Stimulated activated CD8-positive, alpha-beta memory T cell treated with anti-CD3 and anti-CD28 coated beads, Interleukin-12 subunit alpha, Interleukin-12 subunit beta, amount 100 ng/mL, for 1 hour (primary cell): ENCODE measurements around the gene SLC9A4.
"Not testable (repeated sequence)": the region's sequence is repeated elsewhere in the genome, so short reads cannot be mapped to it uniquely, and the experiment has no call there.

Experiments
- DNase-seq: peaks from one replicate; pipeline ENCODE4 v3.0.0-alpha.2; 2020; ENCODE audit warnings: low read depth

Gene SLC9A4

DNA sequence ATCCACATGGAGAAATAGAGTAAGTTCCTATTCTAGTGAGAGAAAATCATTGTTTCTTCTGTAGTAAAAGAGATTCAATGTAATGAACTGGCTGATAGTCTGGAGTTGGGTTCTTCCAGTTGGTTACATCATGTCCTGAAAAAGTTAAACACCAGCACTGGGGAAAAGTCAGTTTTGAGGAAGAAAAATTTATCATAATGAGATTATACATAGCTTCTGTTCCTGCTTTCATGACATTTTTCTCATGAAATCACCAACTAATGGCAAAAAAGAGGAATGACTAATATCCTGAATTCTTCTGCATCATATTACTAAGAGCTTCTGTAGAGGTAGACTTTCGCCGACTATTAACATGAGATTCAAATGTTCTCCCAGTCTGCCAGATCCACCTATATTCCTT, 77.1 kb downstream of the SLC9A4 start:
- no peak for DNase-seq

DNA sequence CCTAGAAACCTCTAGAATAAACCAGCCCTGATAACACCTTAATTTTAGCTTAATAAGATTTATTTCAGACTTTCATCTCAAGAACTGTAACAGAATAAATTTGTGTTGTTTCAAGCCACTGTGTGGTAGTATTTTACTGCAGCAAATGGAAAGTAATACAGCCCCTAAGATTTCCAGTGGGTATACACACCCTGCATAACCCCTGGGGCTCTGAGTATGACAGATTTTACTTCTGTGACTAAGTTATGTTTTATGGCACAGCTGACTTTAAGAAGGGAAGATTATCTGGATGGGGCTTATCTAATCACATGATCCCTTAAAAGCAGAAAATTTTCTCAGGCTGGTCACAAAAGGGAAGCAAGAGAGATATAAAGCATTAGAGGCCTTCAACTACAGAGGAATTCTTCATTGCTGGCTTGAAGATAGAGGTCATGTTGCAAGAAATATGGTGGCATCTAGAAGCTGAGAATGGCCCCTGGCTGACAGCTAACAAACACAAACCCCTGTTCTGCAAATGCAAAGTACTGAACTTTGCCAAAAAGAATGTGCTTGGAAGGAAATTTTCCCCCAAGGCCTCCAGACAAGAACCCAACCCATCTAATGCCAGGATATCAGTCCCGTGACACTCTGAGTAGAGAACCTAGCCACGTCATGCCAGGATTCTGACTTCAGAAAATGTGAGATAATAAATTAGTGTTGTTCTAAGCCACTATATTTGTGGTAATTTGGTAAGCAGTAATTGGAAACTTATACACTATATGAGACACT, 78.5 kb downstream of the SLC9A4 start:
- no peak for DNase-seq

DNA sequence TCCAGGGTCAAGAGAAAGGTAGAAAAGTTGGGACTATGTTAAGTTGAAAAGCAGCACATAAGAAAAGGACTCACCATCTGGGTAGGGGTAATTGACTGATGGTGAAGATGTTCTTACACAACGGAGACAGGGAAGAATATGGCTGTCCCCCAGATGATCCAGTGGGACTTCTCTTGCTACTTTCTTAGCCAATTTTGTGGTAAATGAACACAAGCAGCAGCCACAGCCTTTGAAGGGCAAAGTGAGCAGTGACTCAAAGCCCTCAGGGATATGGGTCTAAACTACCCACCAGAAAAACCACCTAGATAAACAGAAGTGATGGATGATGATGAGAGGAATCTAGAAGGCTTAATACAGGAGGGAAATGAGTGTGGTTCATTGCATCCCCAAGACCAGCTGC, 80.6 kb downstream of the SLC9A4 start:
- DNase-seq, result no peak

DNA sequence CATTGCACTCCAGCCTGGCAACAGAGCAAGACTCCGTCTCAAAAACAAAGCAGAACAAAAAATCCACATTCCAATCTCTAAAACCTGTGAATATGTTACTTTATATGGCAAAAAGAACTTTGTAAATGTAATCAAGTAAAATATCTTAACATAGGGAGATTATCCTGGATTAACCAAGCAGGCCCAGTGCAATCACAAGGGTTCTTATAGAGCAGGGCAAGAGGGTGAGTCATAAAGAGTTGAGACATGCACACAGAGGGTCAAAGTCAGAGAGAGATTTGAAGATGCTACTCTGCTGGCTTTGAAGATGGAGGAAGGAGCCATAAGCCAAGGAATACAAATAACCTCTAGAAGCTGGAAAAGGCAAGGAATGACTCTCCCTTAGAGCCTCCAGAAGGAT, 85.4 kb downstream of the SLC9A4 start:
- DNase-seq, result no peak

DNA sequence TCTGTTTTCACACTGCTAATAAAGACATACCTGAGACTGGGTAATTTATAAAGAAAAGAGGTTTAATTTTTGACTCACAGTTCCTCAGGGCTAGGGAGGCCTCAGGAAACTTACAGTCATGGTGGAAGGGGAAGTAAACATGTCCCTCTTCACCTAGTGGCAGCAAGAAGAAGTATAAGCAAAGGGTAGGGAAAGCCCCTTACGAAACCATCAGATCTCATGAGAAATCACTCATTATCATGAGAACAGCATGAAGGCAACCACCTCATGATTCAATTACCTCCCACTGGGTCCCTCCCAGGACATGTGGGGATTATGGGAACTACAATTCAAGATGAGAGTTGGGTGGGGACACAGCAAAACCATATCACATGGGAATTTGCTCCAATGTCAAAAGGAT, 89.5 kb downstream of the SLC9A4 start:
- not testable (repeated sequence) for DNase-seq

DNA sequence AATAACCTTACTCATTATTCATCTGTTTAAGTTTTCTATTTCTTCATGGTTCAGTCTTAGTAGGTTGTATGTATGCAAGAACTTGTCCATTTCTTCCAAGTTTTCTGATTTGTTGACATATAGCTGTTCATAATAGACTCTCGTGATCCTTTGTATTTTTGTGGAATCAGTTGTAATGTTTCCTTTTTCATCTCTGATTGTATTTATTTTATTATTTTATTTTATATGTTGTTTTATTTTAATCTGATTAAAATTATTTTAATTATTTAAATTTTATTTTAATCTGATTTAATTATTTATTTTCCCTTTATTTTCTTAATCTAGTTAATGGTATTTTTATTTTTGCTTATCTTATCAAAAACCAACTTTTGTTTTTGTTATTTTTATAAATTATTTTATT, 102.9 kb downstream of the SLC9A4 start:
- no peak for DNase-seq

DNA sequence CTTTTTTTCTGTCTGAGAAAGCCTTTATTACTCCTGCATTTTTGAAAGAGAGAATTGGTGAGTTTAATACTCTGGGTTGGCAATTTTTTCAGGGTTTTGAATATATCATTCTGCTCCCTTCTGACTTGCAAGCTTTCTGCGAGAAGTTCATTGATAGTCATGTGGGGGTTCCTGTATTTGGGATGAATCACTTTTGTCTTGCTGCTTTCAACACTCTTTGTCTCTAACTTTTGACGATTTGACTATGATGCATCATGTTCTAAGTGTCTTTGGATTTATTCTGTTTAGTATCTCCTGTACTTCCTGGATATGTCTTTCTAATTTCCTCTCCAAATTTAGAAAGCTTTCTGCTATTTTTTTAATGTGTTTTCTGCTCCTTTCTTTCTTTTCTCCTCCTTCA, 105.3 kb downstream of the SLC9A4 start:
- no peak for DNase-seq

DNA sequence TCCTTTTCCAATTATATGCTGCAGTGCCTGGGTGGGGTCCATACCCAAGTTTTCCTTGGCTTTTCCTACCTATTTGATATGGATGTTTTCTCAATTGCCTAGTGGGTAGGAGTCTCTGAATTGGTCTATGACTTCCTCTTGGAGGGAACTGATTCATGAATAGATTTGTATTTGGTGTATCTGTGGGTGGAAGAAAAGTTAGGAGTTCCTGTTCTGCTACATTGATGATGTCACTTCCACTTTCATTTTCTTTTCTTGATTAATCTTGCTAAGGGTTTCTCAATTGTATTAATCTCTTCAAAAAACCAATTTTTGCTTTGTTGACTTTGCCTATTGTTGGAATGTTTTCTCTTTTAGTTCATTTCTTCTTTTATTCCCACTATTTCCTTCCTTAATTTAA, 108.9 kb downstream of the SLC9A4 start:
- DNase-seq, result no peak

DNA sequence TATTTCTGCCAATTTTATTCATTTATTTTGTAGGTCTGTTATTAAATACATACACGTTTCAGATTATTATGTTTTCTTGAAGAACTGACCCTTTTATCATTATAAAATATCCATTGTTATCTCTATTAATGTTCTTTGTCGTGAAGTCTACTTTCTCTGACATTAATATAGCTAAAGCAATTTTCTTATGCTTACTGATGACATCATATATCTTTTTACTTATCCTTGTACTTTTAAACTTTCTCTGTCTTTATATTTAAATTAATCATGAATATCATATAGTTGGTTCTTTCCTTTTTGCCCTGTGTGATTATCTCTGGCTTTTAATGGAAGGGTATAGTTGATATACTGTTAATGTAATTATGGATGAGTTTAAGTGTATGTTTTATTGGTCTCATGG, 109.8 kb downstream of the SLC9A4 start:
- DNase-seq, result no peak
